OCI-LY7 (cell line): Measurements from ENCODE around the gene MACROH2A2.

Source experiments
- EZH2phosphoT487 ChIP-seq: fragments of 200-600 bp; sonication (generic); IDR thresholded peaks from 2 replicates; pipeline ENCODE4 v1.6.1; 2018; ENCODE audit warnings: low read depth, borderline replicate concordance, mild to moderate bottlenecking, mixed run types, antibody characterized with exemption, low read length, moderate library complexity, mixed read lengths
- TF ChIP-seq, protein P1 (sequence below): fragments of 200-600 bp; sonication (generic); conservative IDR thresholded peaks from 2 replicates; pipeline ENCODE4 v1.5.1; 2014; ENCODE audit warnings: mild to moderate bottlenecking, antibody characterized with exemption, low read length, moderate library complexity, mixed read lengths

DNA sequence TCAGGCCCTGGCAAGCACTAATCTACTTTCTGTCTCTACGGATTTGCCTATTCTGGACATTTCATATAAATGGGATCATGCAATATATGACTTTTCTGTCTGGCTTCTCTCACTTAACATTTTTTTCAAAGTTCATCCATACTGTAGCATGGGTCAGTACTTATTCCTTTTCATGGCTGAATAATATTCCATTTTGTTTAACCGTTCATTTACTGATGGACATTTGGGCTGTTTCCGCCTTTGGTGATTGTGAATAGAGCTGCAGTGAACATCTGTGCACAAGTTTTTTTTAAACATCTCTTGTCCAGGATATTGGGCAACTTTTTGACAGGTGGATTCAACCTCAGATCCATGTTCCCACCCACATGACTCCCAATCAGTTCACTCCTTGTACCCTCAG is 49.0 kb downstream of the MACROH2A2 start:
- TF ChIP-seq, protein P1, sequence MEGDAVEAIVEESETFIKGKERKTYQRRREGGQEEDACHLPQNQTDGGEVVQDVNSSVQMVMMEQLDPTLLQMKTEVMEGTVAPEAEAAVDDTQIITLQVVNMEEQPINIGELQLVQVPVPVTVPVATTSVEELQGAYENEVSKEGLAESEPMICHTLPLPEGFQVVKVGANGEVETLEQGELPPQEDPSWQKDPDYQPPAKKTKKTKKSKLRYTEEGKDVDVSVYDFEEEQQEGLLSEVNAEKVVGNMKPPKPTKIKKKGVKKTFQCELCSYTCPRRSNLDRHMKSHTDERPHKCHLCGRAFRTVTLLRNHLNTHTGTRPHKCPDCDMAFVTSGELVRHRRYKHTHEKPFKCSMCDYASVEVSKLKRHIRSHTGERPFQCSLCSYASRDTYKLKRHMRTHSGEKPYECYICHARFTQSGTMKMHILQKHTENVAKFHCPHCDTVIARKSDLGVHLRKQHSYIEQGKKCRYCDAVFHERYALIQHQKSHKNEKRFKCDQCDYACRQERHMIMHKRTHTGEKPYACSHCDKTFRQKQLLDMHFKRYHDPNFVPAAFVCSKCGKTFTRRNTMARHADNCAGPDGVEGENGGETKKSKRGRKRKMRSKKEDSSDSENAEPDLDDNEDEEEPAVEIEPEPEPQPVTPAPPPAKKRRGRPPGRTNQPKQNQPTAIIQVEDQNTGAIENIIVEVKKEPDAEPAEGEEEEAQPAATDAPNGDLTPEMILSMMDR = no peak
- TF ChIP-seq EZH2phosphoT487 = no peak
